NOMO-1 treated with dmso at 0.1 percent for 144 hours (cell line): ENCODE data around the gene GTF3C5.
"Not testable (repeated sequence)": the region's sequence is repeated elsewhere in the genome, so short reads cannot be mapped to it uniquely, and the experiment has no call there.

Source experiments
- DNase-seq: peaks from one replicate; lab custom pipeline; 2025; ENCODE audit not compliant: unreplicated experiment; lab: John Stamatoyannopoulos, UW

Gene GTF3C5

DNA sequence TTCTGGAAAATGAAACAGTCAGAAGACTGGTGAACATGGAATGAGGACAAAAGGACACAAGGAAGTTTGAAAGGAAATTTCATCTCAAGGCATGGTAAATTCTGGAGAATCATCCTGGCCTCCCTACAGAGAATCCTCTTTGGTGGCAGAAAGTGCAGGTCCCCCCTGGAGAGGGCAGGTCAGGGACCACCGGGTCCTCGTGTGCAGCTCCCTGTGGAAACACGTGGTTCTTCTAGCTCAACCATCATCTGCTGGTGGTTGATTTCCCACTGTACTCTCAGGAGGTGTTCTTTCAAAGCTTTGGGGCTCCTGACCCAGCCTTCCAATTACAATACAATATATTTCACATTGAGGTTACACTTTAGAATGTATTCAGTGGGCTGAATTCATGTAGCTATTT lies 2.6 kb upstream of the GTF3C5 start:
- no peak for DNase-seq

DNA sequence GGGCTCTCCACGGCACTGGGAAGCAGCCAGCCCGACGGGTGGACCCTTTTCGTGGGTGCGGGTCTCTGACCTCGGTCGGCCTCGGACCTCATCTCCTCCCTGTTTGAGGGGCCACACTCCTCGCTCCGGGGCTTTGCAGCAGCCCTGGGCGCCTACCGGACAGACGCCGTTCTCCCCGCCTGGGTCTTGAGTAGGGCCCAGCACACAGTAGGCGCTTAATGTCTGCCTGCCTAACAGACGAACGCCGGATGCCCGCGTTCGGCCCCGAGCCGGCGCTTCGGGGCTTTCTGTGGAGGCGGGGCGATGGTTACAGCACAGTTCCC lies 842 bp upstream of the GTF3C5 start:
- DNase-seq = no peak

DNA sequence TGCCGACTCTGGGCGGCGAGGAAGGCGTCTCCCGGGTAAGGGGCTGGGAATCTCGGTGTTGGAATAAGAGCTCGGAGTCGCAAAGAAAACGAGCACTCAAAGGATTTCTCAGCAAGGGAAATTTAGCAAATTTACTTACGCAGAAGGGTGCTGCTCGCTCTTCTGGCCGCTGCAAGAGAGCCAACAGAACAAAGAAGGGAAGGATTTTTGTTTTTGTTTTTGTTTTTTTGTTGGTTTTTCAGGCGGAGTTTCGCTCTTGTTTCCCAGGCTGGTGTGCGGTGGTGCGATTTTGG lies 279 bp downstream of the GTF3C5 start:
- DNase-seq = no peak

DNA sequence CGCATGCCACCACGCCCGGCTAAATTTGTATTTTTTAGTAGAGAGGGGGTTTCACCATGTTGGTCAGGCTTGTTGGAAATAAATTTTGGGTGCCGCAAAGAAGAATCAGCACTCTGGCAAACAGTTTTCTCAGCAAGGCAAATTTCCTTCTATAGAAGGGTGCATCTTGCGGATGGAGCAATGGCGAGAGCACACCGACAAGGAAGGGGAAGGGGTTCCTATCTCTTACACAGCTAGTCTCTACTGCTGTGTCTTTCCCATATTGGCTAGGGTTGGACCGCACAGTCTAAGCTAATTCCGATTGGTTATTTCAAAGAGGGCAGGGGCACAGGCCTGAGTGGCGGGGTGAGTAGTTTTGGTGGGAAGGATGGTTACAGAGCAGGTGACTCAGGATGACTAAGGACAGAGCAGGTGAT lies 707 bp downstream of the GTF3C5 start:
- no peak for DNase-seq

DNA sequence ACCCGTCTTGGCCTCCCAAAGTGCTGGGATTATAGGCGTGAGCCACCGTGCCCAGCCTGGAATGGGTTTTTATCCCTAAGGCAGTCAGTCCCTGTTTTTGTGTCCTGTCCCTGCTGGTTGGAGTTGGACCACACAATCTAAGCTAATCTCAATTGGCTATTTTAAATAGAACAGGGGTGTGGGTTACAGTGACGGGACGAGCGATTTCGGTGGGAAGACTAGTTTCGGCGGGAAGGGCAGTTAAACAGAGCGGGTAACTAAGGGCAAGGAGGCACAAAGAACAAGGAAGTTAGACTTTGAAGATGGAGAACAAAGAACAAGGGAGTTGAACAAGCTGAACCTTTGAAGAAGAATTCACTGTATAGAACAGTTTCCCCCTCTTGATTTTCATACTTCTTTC lies 1.4 kb downstream of the GTF3C5 start:
- DNase-seq = no peak

DNA sequence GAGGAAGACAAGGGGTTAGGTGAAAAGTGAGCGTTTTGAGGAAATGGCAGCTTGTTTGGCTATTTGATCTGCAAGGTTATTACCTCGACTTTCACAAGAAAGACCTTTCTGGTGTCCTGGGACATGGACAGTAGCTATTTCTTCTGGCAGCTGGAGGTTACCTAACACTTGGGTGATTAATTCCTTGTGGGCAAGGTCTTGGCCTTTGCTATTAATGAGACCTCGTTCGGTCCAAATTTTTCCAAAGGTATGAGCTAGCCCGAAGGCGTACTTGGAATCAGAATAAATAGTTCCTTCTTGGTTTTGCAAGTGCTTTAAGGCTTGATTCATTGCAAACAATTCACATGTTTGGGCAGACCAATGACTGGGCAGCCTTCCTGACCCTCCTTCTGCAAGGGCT lies 4.9 kb downstream of the GTF3C5 start:
- no peak for DNase-seq

DNA sequence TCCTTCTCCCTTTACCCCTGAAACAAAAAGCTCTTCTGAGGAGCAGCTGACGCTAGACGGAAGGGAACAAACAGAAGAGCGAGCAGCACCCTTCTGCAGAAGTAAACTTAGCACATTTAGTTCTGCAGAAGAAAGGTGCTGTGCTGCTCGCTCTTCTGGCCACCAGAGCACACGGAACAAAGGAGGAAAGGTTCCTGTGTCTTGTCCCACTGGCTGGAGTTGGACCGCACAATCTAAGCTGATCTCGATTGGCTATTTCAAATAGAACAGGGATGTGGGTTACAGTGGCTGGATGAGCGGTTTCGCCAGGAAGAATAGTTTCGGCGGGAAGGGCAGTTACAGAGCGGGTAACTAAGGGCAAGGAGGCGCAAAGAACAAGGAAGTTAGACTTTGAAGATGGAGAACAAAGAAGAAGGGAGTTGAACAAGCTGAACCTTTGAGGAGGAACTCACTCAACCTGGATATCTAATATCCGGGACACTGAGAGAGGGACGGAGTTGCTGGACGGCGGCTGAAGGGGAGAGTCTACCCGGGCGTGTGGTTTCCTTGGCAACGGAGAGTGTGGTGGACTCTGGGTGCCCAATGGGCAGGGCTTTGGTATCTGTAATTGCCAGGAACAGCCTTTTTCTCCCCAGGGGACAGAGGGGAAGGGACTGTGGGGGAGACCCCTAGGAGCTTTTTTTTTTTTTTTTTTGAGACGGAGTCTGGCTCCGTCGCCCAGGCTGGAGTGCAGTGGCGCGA lies 7.1 kb downstream of the GTF3C5 start:
- no peak for DNase-seq

DNA sequence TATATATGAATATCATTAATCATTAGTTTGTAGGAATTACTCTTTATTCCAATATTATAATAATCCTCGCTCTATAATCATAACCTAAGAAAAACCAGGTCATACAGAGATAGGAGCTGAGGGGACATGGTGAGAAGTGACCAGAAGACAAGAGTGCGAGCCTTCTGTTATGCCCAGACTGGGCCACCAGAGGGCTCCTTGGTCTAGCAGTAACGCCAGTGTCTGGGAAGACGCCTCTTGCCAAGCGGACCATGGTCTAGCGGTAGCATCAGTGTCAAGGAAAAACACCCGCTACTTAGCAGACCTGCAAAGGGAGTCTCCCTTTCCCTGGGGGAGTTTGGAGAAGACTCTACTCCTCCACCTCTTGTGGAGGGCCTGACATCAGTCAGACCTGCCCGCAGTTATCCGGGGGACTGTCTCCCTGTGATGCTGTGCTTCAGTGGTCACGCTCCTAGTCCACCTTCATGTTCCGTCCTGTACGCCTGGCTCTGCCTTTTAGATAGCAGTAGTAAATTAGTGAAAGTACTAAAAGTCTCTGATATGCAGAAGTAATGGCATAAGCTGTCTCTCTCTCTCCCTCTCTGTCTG lies 10.2 kb downstream of the GTF3C5 start:
- not testable (repeated sequence) for DNase-seq

DNA sequence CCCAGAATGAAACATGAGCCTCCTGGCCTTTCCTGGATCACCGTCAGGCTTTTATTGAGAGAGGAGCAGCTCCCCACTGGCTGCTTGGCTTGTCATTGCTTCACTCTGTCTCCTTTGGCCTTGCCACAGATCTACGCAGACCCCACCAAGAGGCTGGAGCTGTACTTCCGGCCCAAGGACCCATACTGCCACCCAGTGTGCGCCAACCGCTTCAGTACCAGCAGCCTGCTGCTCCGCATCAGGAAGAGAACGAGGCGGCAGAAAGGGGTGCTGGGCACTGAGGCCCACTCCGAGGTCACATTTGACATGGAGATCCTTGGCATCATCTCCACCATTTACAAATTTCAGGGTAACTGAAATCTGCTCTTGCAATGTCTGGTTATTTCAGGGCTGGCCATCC lies 11.2 kb downstream of the GTF3C5 start:
- DNase-seq = no peak

DNA sequence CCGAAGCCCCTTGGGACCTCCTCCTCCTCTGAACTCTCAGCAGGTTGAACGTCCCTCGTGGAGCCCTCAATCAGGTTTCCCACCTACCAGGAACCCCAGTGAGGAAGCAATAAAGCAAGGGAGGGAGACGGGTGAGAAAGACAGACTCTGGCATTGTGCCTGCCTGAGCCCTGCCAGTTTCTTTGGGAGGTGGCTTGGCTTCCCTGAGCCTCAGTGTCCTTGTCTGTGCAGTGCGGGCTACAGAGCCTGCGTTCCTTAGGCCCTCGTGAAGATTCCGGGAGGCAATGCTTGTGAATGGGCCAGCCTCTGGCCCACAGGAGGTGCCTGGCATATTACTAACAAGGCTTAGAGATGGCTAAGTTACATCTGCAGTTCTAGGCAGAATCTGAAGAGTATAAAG lies 11.9 kb downstream of the GTF3C5 start:
- DNase-seq = no peak

DNA sequence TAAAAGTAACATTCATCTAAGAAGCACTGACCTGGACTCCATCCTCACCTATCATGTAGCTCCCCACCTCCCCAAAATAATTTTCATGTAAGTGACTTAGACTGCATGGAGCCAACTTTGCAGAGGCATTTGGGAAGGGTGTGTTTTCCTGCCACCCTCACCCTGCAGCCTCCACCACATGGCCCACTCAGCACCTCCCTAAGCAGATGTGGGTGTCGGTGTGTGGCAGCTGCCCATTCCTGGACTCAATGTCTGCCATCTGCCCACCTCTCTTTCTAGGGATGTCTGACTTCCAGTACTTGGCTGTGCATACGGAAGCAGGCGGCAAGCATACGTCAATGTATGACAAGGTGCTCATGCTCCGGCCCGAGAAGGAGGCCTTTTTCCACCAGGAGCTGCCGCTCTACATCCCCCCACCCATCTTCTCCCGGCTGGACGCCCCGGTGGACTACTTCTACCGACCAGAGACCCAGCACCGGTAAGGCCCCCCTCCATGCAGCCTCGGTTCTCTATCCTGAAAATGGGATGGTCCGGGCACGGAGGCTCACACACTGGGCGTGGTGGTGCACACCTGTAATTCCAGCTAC lies 12.7 kb downstream of the GTF3C5 start:
- no peak for DNase-seq

DNA sequence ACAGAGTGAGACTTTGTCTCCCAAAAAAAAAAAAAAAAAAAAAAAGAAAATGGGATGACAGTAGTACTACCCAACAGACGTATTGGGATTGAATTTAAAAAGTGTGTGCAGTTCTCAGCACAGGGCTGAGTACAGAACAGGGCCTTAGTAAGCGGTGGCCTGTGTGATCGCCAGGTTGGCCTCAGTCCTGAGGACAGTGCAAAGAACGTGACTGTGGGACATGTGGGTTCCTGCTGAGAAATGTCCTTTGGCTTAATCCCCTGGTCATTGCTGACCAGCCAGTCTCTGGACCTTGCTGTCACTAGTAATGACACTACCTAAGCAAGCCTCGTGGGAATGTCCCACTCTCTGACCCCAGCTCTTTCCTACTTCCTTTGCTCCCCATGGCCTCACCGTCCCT lies 13.3 kb downstream of the GTF3C5 start:
- no peak for DNase-seq

DNA sequence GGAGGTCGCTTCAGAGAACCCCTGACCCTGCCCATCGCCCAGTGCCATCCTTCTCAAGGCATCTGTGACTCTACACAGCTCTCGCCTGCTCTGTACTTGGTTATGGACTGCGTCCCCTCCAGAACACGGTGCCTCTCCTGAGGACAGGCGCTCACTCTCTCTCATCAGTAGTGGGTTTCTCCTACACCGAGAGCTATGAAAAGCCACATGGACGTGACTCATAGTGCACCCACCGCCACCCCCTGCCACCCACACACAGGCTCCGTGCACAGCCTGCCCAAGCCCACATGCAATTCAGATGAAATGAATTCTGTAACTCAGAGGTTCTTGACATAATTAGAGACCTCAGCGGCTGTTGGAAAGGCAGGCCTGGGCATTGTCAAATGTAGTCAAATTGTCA lies 13.9 kb downstream of the GTF3C5 start:
- DNase-seq = no peak

DNA sequence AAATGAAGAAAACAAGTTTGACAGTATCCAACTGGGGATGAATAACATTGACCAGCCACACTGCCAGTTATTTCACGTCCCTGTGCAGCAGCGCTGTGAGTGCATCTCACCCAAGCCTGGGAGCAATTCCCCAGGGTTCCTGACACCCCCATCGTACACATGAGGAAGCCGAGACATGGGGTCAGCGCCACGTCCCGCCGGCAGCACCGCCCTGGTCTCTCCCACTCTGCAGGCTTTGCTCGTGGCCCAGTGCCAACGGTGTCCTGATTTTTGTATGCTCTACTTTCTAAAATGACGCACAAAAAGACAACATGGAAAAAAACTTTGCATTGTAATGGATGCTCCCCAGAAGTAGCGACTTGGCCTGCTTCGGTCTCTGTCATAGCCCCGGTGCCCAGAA lies 14.3 kb downstream of the GTF3C5 start:
- DNase-seq = no peak

DNA sequence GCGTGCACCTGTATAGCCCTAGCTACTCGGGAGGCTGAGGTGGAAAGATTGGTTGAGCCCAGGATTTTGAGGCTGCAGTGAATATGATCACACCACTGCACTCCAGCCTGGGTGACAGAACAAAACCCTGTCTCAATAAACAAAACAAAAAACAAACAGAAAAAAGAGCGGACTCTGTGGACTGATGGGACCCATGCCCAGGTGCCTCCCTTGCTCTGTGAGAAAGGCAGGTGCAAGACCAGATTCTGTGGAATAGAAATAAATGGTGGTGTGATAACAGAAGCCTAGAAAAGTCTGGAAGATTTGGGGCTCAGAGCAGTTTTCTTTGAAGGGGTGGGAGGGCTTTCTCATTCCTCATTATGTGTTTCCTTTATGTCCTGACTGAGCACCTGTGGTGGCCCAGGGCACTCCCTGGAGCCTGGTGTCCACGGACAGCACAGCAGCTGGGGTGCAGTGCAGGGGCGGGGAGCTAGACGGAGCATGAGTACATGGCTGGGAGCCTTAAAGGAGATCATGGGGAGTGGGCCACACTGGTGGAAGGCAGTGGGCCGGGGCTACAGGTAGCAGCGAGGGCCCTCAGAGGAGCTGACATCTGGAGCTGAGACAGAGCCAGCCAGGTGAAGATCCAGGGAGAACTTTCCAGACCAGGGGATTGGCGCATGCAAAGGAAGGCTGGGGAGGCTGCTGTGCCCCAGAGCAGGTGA lies 15.6 kb downstream of the GTF3C5 start:
- DNase-seq = no peak

DNA sequence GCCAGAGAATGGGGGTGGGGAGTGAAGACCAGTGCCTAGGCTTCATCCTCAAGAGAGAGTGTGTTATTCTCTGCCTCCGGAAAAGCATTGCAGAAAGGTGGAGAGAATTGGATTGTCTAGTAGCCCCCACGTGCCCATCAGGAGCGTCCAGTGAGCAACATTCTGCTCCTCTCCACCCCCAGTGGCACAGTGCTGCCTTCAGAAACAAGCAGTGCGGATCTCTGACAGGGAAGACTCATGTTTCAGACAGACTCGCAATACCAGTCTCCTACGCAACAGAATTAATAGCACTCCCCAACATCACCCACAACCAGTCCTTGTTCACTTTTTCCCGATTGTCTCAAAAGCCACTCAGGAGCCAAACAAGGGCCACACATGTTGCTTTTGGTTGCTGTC lies 16.1 kb downstream of the GTF3C5 start:
- no peak for DNase-seq

DNA sequence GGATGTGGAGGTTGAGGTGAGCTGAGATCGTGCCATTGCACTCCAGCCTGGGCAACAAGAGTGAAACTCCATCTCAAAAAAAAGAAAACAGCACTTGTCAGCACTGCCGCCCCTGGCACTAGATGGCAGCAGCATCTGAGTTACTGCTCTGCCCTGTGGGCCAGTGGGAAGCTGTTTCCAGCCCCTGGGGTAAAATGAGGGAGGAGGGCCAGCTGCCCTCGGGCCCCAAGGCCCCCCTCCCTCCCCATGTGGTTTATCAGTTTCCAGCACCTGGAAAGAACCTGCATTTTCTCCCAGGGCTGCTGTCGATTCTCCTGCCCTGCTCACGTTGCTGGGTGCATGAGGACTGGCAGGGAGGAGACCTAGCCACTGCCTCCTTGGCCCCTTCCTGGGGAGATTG lies 17.8 kb downstream of the GTF3C5 start:
- DNase-seq = no peak

DNA sequence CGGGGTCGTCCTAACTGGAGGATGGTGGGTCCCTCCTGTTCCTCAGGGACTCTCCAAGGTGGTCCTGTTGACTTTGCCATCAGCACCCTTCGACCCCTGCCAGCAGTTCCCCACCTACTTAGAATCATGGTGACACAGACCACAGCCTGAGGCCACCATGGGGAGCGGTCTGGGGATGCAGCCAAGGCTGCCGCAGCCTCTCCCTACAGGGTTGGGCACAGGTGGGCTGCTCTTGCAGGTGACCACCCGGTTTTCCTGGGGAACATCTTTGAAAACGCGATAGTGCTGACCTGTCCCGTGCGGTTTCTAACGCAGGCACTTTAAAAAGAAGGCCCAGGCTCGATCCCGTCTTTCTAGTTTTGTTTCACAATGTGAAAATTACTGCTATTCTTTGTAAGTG lies 18.2 kb downstream of the GTF3C5 start:
- no peak for DNase-seq

DNA sequence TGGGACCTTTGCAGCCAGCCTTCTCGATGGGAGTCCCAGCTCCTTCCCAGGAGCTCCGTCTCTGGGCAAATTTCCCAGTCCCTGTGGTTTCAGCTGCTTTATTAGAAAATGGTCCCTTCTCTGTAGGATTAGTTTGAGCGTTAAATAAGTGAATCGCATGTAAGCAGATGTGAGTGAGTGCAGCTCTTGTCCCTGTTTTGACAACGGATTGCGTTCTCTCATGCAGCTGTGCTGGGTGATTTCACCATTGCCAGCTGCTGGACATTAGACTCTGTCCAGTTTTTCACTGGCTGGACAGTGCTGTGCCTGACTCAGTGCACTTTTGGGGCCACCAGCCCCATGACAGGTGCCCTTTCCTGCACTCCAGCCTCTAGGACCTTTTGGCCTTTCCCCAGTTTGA lies 19.3 kb downstream of the GTF3C5 start:
- DNase-seq = no peak

DNA sequence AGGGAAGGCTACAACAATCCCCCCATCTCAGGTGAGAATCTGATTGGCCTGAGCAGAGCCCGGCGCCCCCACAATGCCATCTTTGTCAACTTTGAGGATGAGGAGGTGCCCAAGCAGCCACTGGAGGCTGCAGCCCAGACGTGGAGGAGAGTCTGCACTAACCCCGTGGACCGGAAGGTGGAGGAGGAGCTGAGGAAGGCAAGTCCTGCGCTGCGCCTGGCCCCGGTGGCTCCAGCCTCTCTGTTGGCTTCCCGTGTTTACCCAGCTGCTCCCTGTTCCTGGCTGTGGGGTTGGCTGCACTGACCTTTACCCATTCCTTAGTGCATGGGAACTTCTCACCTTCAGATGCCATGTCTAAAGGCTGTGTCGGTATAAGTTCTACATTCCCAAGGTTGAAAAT lies 20.0 kb downstream of the GTF3C5 start:
- no peak for DNase-seq

DNA sequence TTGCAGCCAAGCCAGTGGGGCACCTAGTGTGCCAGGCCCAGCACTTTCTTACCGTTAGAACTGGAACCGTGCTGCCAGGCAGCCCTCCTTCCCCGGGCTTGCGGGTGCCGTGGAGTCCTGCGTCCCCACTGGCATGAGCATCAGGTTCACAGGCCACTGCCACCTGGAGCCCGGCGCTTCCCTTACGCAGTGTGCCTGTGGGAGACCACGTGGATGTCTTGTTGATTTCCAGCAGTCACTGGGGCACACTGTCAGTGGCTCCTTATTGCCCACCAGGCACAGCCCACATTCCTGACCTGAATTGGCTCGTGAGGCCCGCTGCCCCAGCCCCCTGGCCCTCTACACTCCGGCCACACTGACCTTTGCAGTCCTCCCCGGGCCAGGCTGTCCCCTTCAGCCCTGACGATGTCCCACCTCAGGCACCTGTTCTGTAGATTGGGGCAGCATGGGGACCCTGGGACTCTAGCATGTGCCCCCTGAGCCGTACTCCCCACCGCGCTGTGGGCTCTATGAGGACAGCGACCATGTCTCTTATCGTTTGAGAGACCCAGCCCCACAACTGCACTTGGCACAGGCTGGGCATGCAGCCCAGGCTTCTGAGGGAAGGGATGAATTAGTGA lies 20.6 kb downstream of the GTF3C5 start:
- no peak for DNase-seq

DNA sequence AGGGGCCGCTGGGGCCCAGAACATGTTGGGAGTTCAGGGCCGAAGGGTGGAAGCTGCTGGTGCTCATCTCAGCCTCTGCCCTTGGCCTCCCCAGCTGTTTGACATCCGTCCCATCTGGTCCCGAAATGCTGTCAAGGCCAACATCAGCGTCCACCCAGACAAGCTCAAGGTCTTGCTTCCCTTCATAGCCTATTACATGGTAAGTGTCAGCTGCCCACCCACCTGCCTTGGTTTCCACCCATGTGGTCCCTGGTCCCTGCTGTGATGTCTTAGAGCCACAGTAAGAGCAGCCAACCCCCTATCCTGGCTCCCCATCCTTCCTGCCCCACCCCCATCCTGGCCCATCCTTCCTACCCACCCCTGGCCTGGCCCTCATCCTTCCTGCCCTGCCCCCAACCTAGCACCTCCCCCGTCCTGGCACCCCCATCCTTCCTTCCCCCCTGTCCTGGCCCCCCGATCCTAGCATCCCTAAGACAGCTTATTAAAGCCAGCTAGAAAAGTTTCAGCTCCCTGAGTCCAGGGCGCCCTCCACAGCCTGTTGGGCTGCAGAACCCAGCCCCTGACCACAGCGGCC lies 21.3 kb downstream of the GTF3C5 start:
- no peak for DNase-seq
